ENCODE measurements around the gene ZNF496. TPM values are rescaled to one million over a fixed set of nuclear protein-coding genes. Genes with fewer than 3 reads are reported as not detected.

Gene ZNF496
- total and polyA plus RNA-seq, 2 of the 13 experiments (the other 11 are each of a cell fraction or from before 2014, with no cell fraction given) = 14.8 to 18.6 TPM

GRCh38 chr1:247331172-247331524, 519 bp downstream of the ZNF496 start (continued):
- TF ChIP-seq ZNF800 (CRISPR knock-in tag; IDR thresholded peaks at IDR 0.05) = no peak
- TF ChIP-seq ZNF136 (CRISPR knock-in tag; IDR thresholded peaks at IDR 0.05; ENCODE audit: low read depth) = no peak
- TF ChIP-seq AKNA (CRISPR knock-in tag; IDR thresholded peaks at IDR 0.05; ENCODE audit: borderline replicate concordance) = no peak
- TF ChIP-seq ADNP (CRISPR knock-in tag; IDR thresholded peaks at IDR 0.05) = no peak
- TF ChIP-seq IRF9 (CRISPR knock-in tag; IDR thresholded peaks at IDR 0.05; ENCODE audit: borderline replicate concordance) = no peak; the same call in 1 of the 2 replicates
- TF ChIP-seq ARHGAP35 (CRISPR knock-in tag; IDR thresholded peaks at IDR 0.05; ENCODE audit: borderline replicate concordance) = no peak
- TF ChIP-seq TEAD3 (CRISPR knock-in tag; optimal IDR thresholded peaks at IDR 0.05; ENCODE audit: borderline replicate concordance) = no peak
- no peak for TF ChIP-seq DPF2 (CRISPR knock-in tag; IDR thresholded peaks at IDR 0.05; ENCODE audit: borderline replicate concordance, low read depth)
- no peak for TF ChIP-seq THAP7 (CRISPR knock-in tag; IDR thresholded peaks at IDR 0.05)
- TF ChIP-seq THAP9 (CRISPR knock-in tag; IDR thresholded peaks at IDR 0.05; ENCODE audit: borderline replicate concordance) = peak; percentile 38; the same call in 1 of the 2 replicates
- no peak for TF ChIP-seq ZNF275 (CRISPR knock-in tag; IDR thresholded peaks at IDR 0.05; ENCODE audit: borderline replicate concordance)
- TF ChIP-seq ZNF557 (CRISPR knock-in tag; IDR thresholded peaks at IDR 0.05) = no peak
- no peak for TF ChIP-seq JUND (CRISPR knock-in tag; IDR thresholded peaks at IDR 0.05)
- no peak for TF ChIP-seq HDAC6 (IDR thresholded peaks at IDR 0.05; ENCODE audit: low read depth, low read length)
- no peak for TF ChIP-seq ZNF713 (CRISPR knock-in tag; IDR thresholded peaks at IDR 0.05)
- TF ChIP-seq FOXP1 (IDR thresholded peaks at IDR 0.05) = no peak
- TF ChIP-seq FOXP1 (CRISPR knock-in tag; IDR thresholded peaks at IDR 0.05) = no peak
